ENCODE data around the gene CLIC1. TPM values are rescaled to one million over a fixed set of nuclear protein-coding genes. Genes with fewer than 3 reads are reported as not detected.

The CLIC1 gene
- total and polyA plus RNA-seq, 10 of the 15 experiments (the other 5 are each of a cell fraction or from before 2014, with no cell fraction given) = 446 to 1,266 (median 636) TPM

- TF ChIP-seq ZNF687 (IDR thresholded peaks at IDR 0.05) (peak; percentile 70), MEF2B (IDR thresholded peaks at IDR 0.05; ENCODE audit: partially characterized antibody, poor library complexity, severe bottlenecking) (peak; percentile 86)
These were observed at the start of gene CLIC1 (continued) for GRCh38 chr6:31736021-31736767.

- H3K4me1 ChIP-seq (ENCODE audit: control insufficient read depth, insufficient read depth, low read length) = peaks cover 8% of the 10 kb centered on the region
- H3K27ac ChIP-seq (ENCODE audit: control insufficient read depth, insufficient read depth) = no peak overlapping the region
- BruUV-seq (replicated peaks) = no TSS peak
- ChIA-PET SMC1A (ENCODE audit: uncharacterized antibody, unreplicated experiment) (interaction anchor here (1.1 to 1.7 kb wide), 3 partner anchors 8 to 44 kb away, joined by 3 to 5 read pairs (median 4); partner anchors contain the start of gene VWA7), RAD21 (ENCODE audit: unreplicated experiment) (interaction anchor here (1.1 to 1.2 kb wide), 2 partner anchors 27 to 56 kb away, joined by 3 to 4 read pairs; no protein-coding TSS in a partner anchor), POLR2A (interaction anchor here (1.5 to 1.9 kb wide), 2 partner anchors 12 to 21 kb away, joined by 5 read pairs; partner anchors contain the start of gene LSM2), CTCF (interaction anchor here (1.2 to 2.3 kb wide), 3 partner anchors 16 to 56 kb away, joined by 3 to 10 read pairs (median 3); partner anchors contain the start of genes DDAH2 and LSM2)
- H3K4me3 ChIP-seq = no peak overlapping the region
- H3K4me2 ChIP-seq (ENCODE audit: control insufficient read depth, insufficient read depth) = no peak overlapping the region
- no peaks in the 10 kb centered on the region for H3K9me3 ChIP-seq (replicated peaks; ENCODE audit: control insufficient read depth, insufficient read depth, low read length)
- over 99% methylated on average over 11 of the region's 11 CpGs for WGBS (ENCODE audit: insufficient coverage, insufficient replicate concordance, low lambda C conversion rate, missing lambda C conversion rate)
- no peak overlapping the region for H2AFZ ChIP-seq (ENCODE audit: control insufficient read depth, low read depth, low read length)
- H4K20me1 ChIP-seq (ENCODE audit: control insufficient read depth, insufficient read depth) = no peaks in the 10 kb centered on the region
- H3K36me3 ChIP-seq (ENCODE audit: control insufficient read depth in 2 of 2, insufficient read depth in 2 of 2, low read length in 1 of 2) = peaks cover 6 to 31% of the 10 kb centered on the region in 2 experiments; a peak in 3 of 4 replicates
- intact Hi-C loops (cut with micrococcal nuclease; ENCODE audit: unreplicated experiment) (no loop called here), in situ Hi-C loops (cut with MboI) (no loop called here)
- DNase-seq (ENCODE audit: low read depth, low spot score) (no peak), FAIRE-seq (no peak), ATAC-seq (no peak)
- no peaks in the 10 kb centered on the region; the same call in 1 of the 2 replicates for H3K79me2 ChIP-seq (ENCODE audit: control insufficient read depth, insufficient read depth, low read length)
- no peak overlapping the region for H3K9ac ChIP-seq (ENCODE audit: control insufficient read depth, insufficient read depth, low read length)
- H3K27me3 ChIP-seq (replicated peaks in 1 of 2; ENCODE audit: control insufficient read depth in 2 of 2, insufficient read depth in 2 of 2, low read length in 1 of 2) = no peaks in the 10 kb centered on the region
- TF ChIP-seq BHLHE40 (IDR thresholded peaks at IDR 0.05; ENCODE audit: borderline replicate concordance in 1 of 2, low read depth in 2 of 2, low read length in 1 of 2) = no peak
- no peak for TF ChIP-seq BMI1 (IDR thresholded peaks at IDR 0.05; ENCODE audit: borderline replicate concordance)
- TF ChIP-seq EP300 (IDR thresholded peaks at IDR 0.05; ENCODE audit: borderline replicate concordance in 1 of 2, control insufficient read depth in 1 of 2, low read depth in 2 of 2, low read length in 2 of 2) = no peak
- TF ChIP-seq KAT2A (conservative IDR thresholded peaks at IDR 0.05; ENCODE audit: control insufficient read depth, low read depth, low read length) = no peak
- no peak for TF ChIP-seq ZNF274 (IDR thresholded peaks at IDR 0.05; ENCODE audit: insufficient read depth, insufficient read length)
- TF ChIP-seq NR2F1 (conservative IDR thresholded peaks at IDR 0.05) = no peak
- no peak for TF ChIP-seq CHD2 (IDR thresholded peaks at IDR 0.05; ENCODE audit: borderline replicate concordance, low read depth, low read length)
- TF ChIP-seq MTA2 (IDR thresholded peaks at IDR 0.05; ENCODE audit: low read depth) = no peak
- TF ChIP-seq IKZF2 (IDR thresholded peaks at IDR 0.05) = no peak
- TF ChIP-seq CEBPB (IDR thresholded peaks at IDR 0.05; ENCODE audit: borderline replicate concordance in 1 of 2, low read depth in 2 of 2, low read length in 2 of 2) = no peak
- no peak for TF ChIP-seq RELB (IDR thresholded peaks at IDR 0.05; ENCODE audit: low read depth)
- TF ChIP-seq RBBP5 (conservative IDR thresholded peaks at IDR 0.05) = no peak
These were observed 49.1 kb upstream of the CLIC1 start for GRCh38 chr6:31785475-31785874.

All from GM12878 (cell line).